A549 (cell line): Measurements from ENCODE around the gene RAD54L. TPM values are rescaled to one million over a fixed set of nuclear protein-coding genes. Genes with fewer than 3 reads are reported as not detected.

Experiments
- ATAC-seq, 2 experiments: fragments of 200-7000 bp in 1 of 2; fragments of >200 bp in 1 of 2; cut with Nextera tagmentation in 1 of 2; cut with Tn5 transposase in 1 of 2; 3 replicates each; pipeline versions ENCODE4 v1.8.0 to v1.9.1; 2018 to 2020; ENCODE audit warnings: mild to moderate bottlenecking in 1 of 2, moderate library complexity in 1 of 2
- CTCF ChIA-PET: fragments of 300-600 bp; sonication (Branson Sonifier 250); formaldehyde crosslinking; extraction: SDS; loops from one replicate; lab custom pipeline; 2021; ENCODE audit warnings: antibody characterized with exemption, inconsistent platforms; lab: Yijun Ruan, JAX
- POLR2A ChIA-PET: fragments of 350-600 bp; formaldehyde crosslinking; extraction: SDS; loops from one replicate; lab custom pipeline; 2021; ENCODE audit warnings: antibody characterized with exemption, inconsistent platforms; lab: Yijun Ruan, JAX
- DNase-seq, 2 experiments: peaks; one replicate each; pipeline versions ENCODE4 v3.0.0 to v3.0.0-alpha.2; 2011 to 2016; ENCODE audit warnings: low read depth in 1 of 2, low spot score in 1 of 2
- FAIRE-seq: peaks from 2 replicates; lab custom pipeline; 2011; peaks lifted over from hg19 to GRCh38; lab: Jason Lieb, UNC
- H3K27ac ChIP-seq, 2 experiments: fragments of >200 bp; sonication (Bioruptor Twin); formaldehyde crosslinking; 3 replicates each; pipeline ENCODE4 v1.5.1; 2016 to 2017
- H3K4me1 ChIP-seq: fragments of >200 bp; sonication (Bioruptor Twin); formaldehyde crosslinking; 3 replicates; pipeline ENCODE4 v1.6.1; 2016
- H3K4me2 ChIP-seq: fragments of >200 bp; sonication (Bioruptor Twin); formaldehyde crosslinking; 3 replicates; pipeline ENCODE4 v1.6.1; 2016
- H3K4me3 ChIP-seq: fragments of >200 bp; sonication (Bioruptor Twin); formaldehyde crosslinking; 3 replicates; pipeline ENCODE4 v1.5.1; 2016
- H3K9me3 ChIP-seq: fragments of >200 bp; sonication (Bioruptor Twin); formaldehyde crosslinking; 3 replicates; pipeline ENCODE4 v1.6.1; 2016
- BHLHE40 ChIP-seq: IDR thresholded peaks from 2 replicates; pipeline ENCODE4 v1.6.1; 2012; ENCODE audit warnings: low read depth, low read length, inconsistent platforms
- CBX2 ChIP-seq: fragments of 200-600 bp; sonication (generic); IDR thresholded peaks from 2 replicates; pipeline ENCODE4 v1.6.1; 2016; ENCODE audit warnings: low read depth, mild to moderate bottlenecking, borderline replicate concordance
- CHD2 ChIP-seq: fragments of 150-350 bp; IDR thresholded peaks from 2 replicates; pipeline ENCODE4 v1.6.1; 2014; ENCODE audit warnings: low read length; ENCODE audit not compliant: partially characterized antibody
- CHD4 ChIP-seq: fragments of 200-600 bp; sonication (generic); IDR thresholded peaks from 2 replicates; pipeline ENCODE4 v1.6.1; 2016; ENCODE audit warnings: antibody characterized with exemption, mild to moderate bottlenecking, borderline replicate concordance
- CTCF ChIP-seq: fragments of >200 bp; sonication (Bioruptor Twin); formaldehyde crosslinking; IDR thresholded peaks from 3 replicates; pipeline ENCODE4 v1.5.1; 2016
- EHMT2 ChIP-seq: fragments of 200-600 bp; sonication (generic); IDR thresholded peaks from 2 replicates; pipeline ENCODE4 v1.6.1; 2016; ENCODE audit warnings: antibody characterized with exemption, low read depth, mild to moderate bottlenecking, moderate library complexity
- EP300 ChIP-seq, 2 experiments: fragments of >200 bp; sonication (Bioruptor Twin); formaldehyde crosslinking; IDR thresholded peaks; 2 replicates in 1 of 2; 3 replicates in 1 of 2; pipeline ENCODE4 v1.6.1; 2016 to 2017
- ESRRA ChIP-seq: fragments of 150-350 bp; IDR thresholded peaks from 2 replicates; pipeline ENCODE4 v1.6.1; 2014; ENCODE audit warnings: mild to moderate bottlenecking, low read length, borderline replicate concordance
- FOSL2 ChIP-seq, 2 experiments: fragments of 450-650 bp in 1 of 2; fragments of >200 bp in 1 of 2; sonication (Bioruptor Twin) in 1 of 2; formaldehyde crosslinking; IDR thresholded peaks; 2 replicates each; pipeline versions ENCODE4 v1.5.0 to v1.6.1; 2016 to 2020; ENCODE audit warnings: mild to moderate bottlenecking in 1 of 2, moderate library complexity in 1 of 2
- FOXS1 ChIP-seq: fragments of 250-450 bp; sonication (Bioruptor Pico); IDR thresholded peaks from 2 replicates; pipeline ENCODE4 v1.5.0; 2020; ENCODE audit warnings: mild to moderate bottlenecking, moderate library complexity
- HOXA7 ChIP-seq: fragments of 250-450 bp; sonication (Bioruptor Pico); IDR thresholded peaks from 2 replicates; pipeline ENCODE4 v1.5.0; 2020; ENCODE audit warnings: mild to moderate bottlenecking, moderate library complexity
- HOXB13 ChIP-seq: fragments of 250-450 bp; sonication (Bioruptor Pico); IDR thresholded peaks from 2 replicates; pipeline ENCODE4 v1.5.0; 2020; ENCODE audit warnings: low read depth, mild to moderate bottlenecking, moderate library complexity
- HOXB5 ChIP-seq: fragments of 250-450 bp; sonication (Bioruptor Pico); IDR thresholded peaks from 2 replicates; pipeline ENCODE4 v1.5.0; 2020; ENCODE audit warnings: mild to moderate bottlenecking, moderate library complexity
- KDM1A ChIP-seq: fragments of 200-600 bp; sonication (generic); IDR thresholded peaks from 2 replicates; pipeline ENCODE4 v1.6.1; 2016; ENCODE audit warnings: low read depth, mild to moderate bottlenecking
- MYC ChIP-seq: IDR thresholded peaks from 2 replicates; pipeline ENCODE4 v1.6.1; 2012; ENCODE audit warnings: mild to moderate bottlenecking, inconsistent platforms, low read length, improper control_type of control experiment, borderline replicate concordance
- NR3C1 ChIP-seq: fragments of >200 bp; sonication (Bioruptor Twin); formaldehyde crosslinking; IDR thresholded peaks from 3 replicates; pipeline ENCODE4 v1.6.1; 2017
- PBX3 ChIP-seq: IDR thresholded peaks from 2 replicates; pipeline ENCODE4 v1.6.1; 2012
- POLR2A ChIP-seq: IDR thresholded peaks from 2 replicates; pipeline ENCODE4 v1.6.1; 2012; ENCODE audit warnings: mild to moderate bottlenecking, low read length
- RAD21 ChIP-seq, 2 experiments: fragments of >200 bp in 1 of 2; sonication (Bioruptor Twin) in 1 of 2; formaldehyde crosslinking in 1 of 2; IDR thresholded peaks in 1 of 2; conservative IDR thresholded peaks in 1 of 2; 2 replicates in 1 of 2; 3 replicates in 1 of 2; pipeline ENCODE4 v1.6.1; 2012 to 2018; ENCODE audit warnings: inconsistent platforms in 1 of 2
- RFX5 ChIP-seq: fragments of 450-650 bp; IDR thresholded peaks from 2 replicates; pipeline ENCODE4 v1.7.1; 2014; ENCODE audit warnings: antibody characterized with exemption, mild to moderate bottlenecking, moderate library complexity
- SREBF2 ChIP-seq: fragments of 450-650 bp; IDR thresholded peaks from 2 replicates; pipeline ENCODE4 v1.6.1; 2014; ENCODE audit warnings: mild to moderate bottlenecking, moderate library complexity
- TFCP2L1 ChIP-seq: fragments of 250-450 bp; sonication (Bioruptor Pico); IDR thresholded peaks from 2 replicates; pipeline ENCODE4 v1.5.0; 2021; ENCODE audit warnings: mild to moderate bottlenecking
- ZC3H11A ChIP-seq: fragments of 450-650 bp; IDR thresholded peaks from 2 replicates; pipeline ENCODE4 v1.6.1; 2014; ENCODE audit warnings: antibody characterized with exemption, mild to moderate bottlenecking
- ZNF302 ChIP-seq: fragments of 250-450 bp; sonication (Bioruptor Pico); IDR thresholded peaks from 2 replicates; pipeline ENCODE4 v1.9.0; 2021; ENCODE audit warnings: inconsistent platforms, mild to moderate bottlenecking, moderate library complexity
- ZSCAN20 ChIP-seq: fragments of 250-450 bp; sonication (Bioruptor Pico); IDR thresholded peaks from 2 replicates; pipeline ENCODE4 v1.8.0; 2022; ENCODE audit warnings: mild to moderate bottlenecking, moderate library complexity
- WGBS: methylation state at CpG from one replicate; pipeline ENCODE4 v1.1.6; 2017; ENCODE audit errors: missing lambda C conversion rate; 5-methylcytosine and 5-hydroxymethylcytosine counted together
- polyA plus RNA-seq, 4 experiments: library from polyadenylated mRNA; depleted of rRNA in 3 of 4; stranded (reverse); fragments of >200 nt; fragmentation: RNase III in 1 of 4; extraction: RNeasy Plus Mini Kit Qiagen cat#74134 plus additional on column Dnase treatment in 1 of 4; gene quantifications; 2 replicates in 3 of 4; 3 replicates in 1 of 4; pipeline ENCODE4 v1.2.3, GENCODE V29; 2011 to 2017
- TF ChIP-seq, protein P1 (sequence below): fragments of 250-450 bp; sonication (Bioruptor Pico); IDR thresholded peaks from 2 replicates; pipeline ENCODE4 v1.5.0; 2021; ENCODE audit warnings: mild to moderate bottlenecking, moderate library complexity, borderline replicate concordance
- TF ChIP-seq, protein P2 (sequence below): fragments of 450-650 bp; IDR thresholded peaks from 2 replicates; pipeline ENCODE4 v1.6.1; 2014; ENCODE audit warnings: antibody characterized with exemption
- TF ChIP-seq, protein P3 (sequence below): IDR thresholded peaks from 2 replicates; pipeline ENCODE4 v1.6.1; 2012; ENCODE audit warnings: low read depth, borderline replicate concordance
- TF ChIP-seq, protein P4 (sequence below): fragments of 150-350 bp; IDR thresholded peaks from 2 replicates; pipeline ENCODE4 v1.6.1; 2014; ENCODE audit warnings: low read depth, mild to moderate bottlenecking, low read length

RAD54L gene
- polyA plus RNA-seq, 2 of the 4 experiments (the other 2 are of a cell fraction): 10.9 to 14.0 TPM

GRCh38 chr1:46206399-46206798, 41.2 kb upstream of the RAD54L start:
- H3K4me2 ChIP-seq: no peak overlapping the region
- H3K4me3 ChIP-seq: no peak overlapping the region
- TF ChIP-seq ZSCAN20 (CRISPR knock-in tag) (no peak), CHD2 (no peak), TFCP2L1 (CRISPR knock-in tag) (no peak), HOXB5 (CRISPR knock-in tag) (no peak), CBX2 (no peak), EHMT2 (no peak), PBX3 (no peak), MYC (no peak), SREBF2 (no peak), ESRRA (no peak)
- TF ChIP-seq, protein P1, sequence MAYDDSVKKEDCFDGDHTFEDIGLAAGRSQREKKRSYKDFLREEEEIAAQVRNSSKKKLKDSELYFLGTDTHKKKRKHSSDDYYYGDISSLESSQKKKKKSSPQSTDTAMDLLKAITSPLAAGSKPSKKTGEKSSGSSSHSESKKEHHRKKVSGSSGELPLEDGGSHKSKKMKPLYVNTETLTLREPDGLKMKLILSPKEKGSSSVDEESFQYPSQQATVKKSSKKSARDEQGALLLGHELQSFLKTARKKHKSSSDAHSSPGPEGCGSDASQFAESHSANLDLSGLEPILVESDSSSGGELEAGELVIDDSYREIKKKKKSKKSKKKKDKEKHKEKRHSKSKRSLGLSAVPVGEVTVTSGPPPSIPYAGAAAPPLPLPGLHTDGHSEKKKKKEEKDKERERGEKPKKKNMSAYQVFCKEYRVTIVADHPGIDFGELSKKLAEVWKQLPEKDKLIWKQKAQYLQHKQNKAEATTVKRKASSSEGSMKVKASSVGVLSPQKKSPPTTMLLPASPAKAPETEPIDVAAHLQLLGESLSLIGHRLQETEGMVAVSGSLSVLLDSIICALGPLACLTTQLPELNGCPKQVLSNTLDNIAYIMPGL (CRISPR knock-in tag): no peak
- WGBS: 71% methylated on average over 2 of the region's 2 CpGs
- no peaks in the 10 kb centered on the region for H3K9me3 ChIP-seq
- H3K4me1 ChIP-seq: no peaks in the 10 kb centered on the region
- CTCF ChIA-PET: interaction anchor here (1.8 kb wide), 1 partner anchor 17 kb away, joined by 9 read pairs; no protein-coding TSS in a partner anchor
- no peak overlapping the region for H3K27ac ChIP-seq
- FAIRE-seq: no peak
- no peak for DNase-seq
- ATAC-seq: no peak
- POLR2A ChIA-PET: no interaction called here

- CTCF ChIA-PET: interaction anchor here (1.1 to 3.0 kb wide), 2 partner anchors 14 to 34 kb away, joined by 6 to 16 read pairs; no protein-coding TSS in a partner anchor
- Histone ChIP-seq H3K27ac (no peak overlapping the region), H3K9me3 (no peaks in the 10 kb centered on the region), H3K4me2 (no peak overlapping the region), H3K4me3 (no peak overlapping the region), H3K4me1 (no peaks in the 10 kb centered on the region)
- DNase-seq (no peak), FAIRE-seq (no peak), ATAC-seq (no peak)
- POLR2A ChIA-PET: no interaction called here
- 74% methylated on average over 3 of the region's 3 CpGs for WGBS
- TF ChIP-seq FOXS1 (no peak), RFX5 (no peak), FOSL2 (IDR thresholded peaks at IDR 0.05) (no peak), FOSL2 (CRISPR knock-in tag; IDR thresholded peaks at IDR 0.05) (no peak)
Measured at GRCh38 chr1:46210561-46210960, 37.0 kb upstream of the RAD54L start.

DNA sequence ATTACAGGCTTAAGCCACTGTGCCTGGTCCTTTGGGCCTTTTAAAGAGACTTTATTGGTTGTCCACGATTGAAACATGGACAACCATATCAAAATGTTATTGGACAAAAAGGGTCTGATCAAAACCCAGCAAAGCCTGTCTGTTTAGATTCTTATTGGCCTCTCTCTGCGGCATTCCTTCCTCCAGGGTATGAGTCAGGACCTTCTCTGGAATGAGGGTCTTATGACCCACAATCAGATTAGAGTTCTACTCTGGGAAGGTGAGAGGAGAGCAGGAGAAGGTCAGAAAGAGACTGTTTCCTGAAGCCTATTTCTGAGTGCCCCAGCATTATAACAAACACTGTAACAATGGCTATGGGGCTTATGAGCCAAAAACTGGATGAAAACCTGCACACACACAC, 36.5 kb upstream of the RAD54L start:
- 37% methylated on average over 2 of the region's 2 CpGs for WGBS
- Histone ChIP-seq H3K4me2 (no peak overlapping the region), H3K27ac (no peak overlapping the region), H3K4me1 (no peaks in the 10 kb centered on the region), H3K9me3 (no peaks in the 10 kb centered on the region), H3K4me3 (no peak overlapping the region)
- ChIA-PET POLR2A (no interaction called here), CTCF (no interaction called here)
- TF ChIP-seq CBX2 (no peak), CTCF (no peak), POLR2A (no peak), CHD4 (no peak), ZC3H11A (no peak), EP300 (IDR thresholded peaks at IDR 0.05) (no peak), NR3C1 (no peak), HOXA7 (CRISPR knock-in tag) (no peak), RAD21 (conservative IDR thresholded peaks at IDR 0.05 in 1 of 2, IDR thresholded peaks at IDR 0.05 in 1 of 2) (no peak), KDM1A (no peak), SREBF2 (no peak), ZNF302 (CRISPR knock-in tag) (no peak), BHLHE40 (no peak), HOXB13 (no peak)
- TF ChIP-seq, protein P2, sequence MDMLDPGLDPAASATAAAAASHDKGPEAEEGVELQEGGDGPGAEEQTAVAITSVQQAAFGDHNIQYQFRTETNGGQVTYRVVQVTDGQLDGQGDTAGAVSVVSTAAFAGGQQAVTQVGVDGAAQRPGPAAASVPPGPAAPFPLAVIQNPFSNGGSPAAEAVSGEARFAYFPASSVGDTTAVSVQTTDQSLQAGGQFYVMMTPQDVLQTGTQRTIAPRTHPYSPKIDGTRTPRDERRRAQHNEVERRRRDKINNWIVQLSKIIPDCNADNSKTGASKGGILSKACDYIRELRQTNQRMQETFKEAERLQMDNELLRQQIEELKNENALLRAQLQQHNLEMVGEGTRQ: no peak
- TF ChIP-seq, protein P3, sequence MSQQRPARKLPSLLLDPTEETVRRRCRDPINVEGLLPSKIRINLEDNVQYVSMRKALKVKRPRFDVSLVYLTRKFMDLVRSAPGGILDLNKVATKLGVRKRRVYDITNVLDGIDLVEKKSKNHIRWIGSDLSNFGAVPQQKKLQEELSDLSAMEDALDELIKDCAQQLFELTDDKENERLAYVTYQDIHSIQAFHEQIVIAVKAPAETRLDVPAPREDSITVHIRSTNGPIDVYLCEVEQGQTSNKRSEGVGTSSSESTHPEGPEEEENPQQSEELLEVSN: no peak
- TF ChIP-seq, protein P4, sequence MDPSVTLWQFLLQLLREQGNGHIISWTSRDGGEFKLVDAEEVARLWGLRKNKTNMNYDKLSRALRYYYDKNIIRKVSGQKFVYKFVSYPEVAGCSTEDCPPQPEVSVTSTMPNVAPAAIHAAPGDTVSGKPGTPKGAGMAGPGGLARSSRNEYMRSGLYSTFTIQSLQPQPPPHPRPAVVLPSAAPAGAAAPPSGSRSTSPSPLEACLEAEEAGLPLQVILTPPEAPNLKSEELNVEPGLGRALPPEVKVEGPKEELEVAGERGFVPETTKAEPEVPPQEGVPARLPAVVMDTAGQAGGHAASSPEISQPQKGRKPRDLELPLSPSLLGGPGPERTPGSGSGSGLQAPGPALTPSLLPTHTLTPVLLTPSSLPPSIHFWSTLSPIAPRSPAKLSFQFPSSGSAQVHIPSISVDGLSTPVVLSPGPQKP: no peak
- FAIRE-seq: no peak
- no peak for ATAC-seq
- no peak for DNase-seq
